Kasumi-1 (cell line): ENCODE data around the gene PLCL1.

Experiments
- DNase-seq, 2 experiments: peaks; one replicate each; lab custom pipeline; 2025; lab: John Stamatoyannopoulos, UW

The PLCL1 gene

GRCh38 chr2:197804049-197804757 lies at the start of gene PLCL1:
TSS of gene PLCL1 (plus strand) at chr2:197804593.
- peak; percentile 96 for DNase-seq

GRCh38 chr2:197759013-197759412 lies 45.4 kb upstream of the PLCL1 start:
- DNase-seq = no peak

GRCh38 chr2:197759625-197760292 lies 44.6 kb upstream of the PLCL1 start:
- DNase-seq = no peak

- DNase-seq = no peak
Measured at GRCh38 chr2:197760293-197760657, 44.1 kb upstream of the PLCL1 start.

- peak; percentile 74 to 84 for DNase-seq
Measured at GRCh38 chr2:197777823-197778407, 26.5 kb upstream of the PLCL1 start.

DNA sequence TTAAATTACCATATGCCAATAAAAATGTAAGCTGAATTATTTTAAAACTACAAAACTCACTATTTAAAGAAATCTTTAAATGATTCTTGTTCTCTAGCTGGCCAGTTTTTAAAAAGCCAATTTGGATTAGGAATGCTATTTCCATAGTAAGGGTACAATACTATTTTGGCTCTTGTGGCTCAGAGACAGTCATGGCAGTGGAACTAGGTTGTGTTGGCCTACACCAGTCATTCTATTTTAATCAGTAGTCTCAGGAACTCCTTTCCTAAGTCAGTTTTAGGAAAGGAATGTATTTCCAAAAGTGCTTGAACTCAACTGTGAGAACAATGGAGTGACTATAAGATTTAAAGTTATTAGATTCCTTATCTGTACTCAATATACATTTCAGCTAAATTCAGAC lies 25.1 kb upstream of the PLCL1 start:
- DNase-seq = no peak

DNA sequence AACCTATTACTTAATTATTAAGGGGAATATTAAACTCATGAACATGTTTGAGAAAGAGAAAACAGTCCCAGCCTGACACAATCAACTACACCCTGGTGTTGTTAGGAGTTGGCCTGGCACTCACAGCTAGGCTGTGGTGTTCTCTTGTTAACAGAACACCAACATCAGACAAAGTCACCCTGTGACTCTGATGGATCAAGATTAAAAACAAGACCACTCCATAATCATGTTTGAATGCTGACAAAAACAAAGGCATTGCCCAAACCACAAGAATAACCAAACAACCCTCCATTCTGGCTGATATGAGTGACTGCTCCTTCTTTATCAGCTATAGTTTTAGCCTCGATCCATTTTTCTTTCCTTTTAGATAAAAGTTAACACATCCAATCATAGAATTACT lies 22.3 kb upstream of the PLCL1 start:
- DNase-seq = no peak

DNA sequence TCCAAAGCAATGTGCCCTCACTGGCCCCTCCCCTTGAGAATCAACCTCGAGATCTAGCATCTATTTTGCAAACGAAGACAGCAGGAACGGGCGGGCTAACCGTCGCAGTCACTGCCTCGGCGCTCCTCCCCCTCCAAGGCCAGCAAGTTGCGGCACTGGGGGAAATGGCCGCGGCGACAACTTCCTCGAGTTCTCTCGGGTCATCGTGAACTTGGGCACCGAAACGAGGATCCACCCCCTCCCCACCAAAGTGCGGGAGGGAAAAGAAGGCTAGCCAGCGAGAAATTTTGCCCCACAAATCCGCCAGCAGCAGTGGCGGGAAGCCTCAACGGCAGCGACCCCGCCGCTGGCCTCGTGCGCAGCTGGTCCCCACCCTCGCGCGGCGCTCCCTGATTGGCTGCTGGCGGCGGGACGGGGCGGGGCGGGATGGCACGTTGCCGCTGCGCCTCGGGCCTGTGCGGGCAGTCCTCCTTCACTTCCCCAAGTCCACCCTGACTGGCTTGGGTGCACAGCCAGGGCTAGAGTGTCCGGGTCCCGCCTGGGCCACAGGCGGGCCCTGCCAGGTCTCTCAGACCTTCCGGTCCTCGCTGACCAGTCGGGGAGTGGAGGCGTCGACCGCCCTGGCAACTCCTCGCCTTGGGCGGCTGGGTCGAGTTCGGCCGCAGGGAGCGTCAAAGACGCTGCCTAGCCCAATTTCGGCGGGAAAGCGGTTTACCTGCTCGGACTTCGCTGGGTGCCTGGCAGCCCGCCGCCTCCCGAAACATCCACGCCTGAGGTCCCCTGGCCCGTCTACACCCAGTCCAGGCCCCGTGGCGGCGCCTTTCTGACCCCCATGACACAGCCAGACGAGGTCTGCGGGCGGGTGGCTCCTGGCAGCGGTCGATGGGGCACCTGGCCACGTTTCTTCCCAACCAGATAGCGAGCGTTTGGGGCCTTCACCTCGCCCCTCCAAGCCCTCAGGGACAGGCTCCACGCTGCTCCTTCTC lies 19.1 kb upstream of the PLCL1 start, which contains the start of gene BOLL:
TSS of gene BOLL (minus strand) at position 364 of the 986 bp plus-strand sequence. CDS start 3,469 bp downstream, outside the sequence.
- no peak for DNase-seq

- peak; percentile 26 to 27 for DNase-seq
Measured at GRCh38 chr2:197786010-197786877, 18.1 kb upstream of the PLCL1 start.

DNA sequence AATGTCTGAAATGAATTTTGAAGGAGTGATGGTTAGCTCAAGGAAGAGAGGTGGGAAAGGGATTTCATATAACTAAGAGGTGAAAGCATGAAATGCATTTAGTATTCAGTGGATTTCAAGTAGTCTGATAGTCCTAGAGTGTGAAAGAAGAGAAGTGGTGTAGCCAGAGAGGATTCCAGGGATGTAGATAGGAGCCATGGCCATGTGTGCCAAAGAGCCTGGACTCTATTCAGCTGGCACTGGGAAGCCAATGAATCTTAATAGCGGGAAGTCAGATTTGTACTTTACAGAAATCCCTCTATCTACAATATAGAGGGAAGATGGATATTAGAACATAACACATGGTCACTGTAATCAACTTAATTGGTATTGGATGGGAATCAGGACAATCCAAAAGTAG lies 10.9 kb upstream of the PLCL1 start:
- DNase-seq = no peak

- no peak for DNase-seq
Measured at GRCh38 chr2:197795277-197795676, 9.1 kb upstream of the PLCL1 start.

DNA sequence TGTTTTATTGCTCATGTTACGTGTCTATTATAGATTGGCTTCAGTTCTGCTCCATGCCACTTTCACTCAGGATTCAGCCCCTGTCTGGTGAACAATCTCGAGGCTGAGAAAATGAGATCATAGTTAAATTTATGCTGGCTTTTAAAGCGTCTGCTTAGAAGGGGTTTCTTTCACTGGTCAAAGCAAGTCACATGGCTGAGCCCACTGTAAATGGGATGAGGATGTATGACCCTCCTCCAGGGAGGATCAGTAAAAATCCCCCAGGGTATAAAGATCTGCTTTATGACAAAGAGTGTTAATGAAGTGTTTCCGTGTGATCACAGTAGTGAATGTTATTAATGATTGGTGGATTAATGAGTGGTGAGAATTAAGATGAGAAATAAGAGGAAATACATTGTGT lies 6.2 kb upstream of the PLCL1 start:
- DNase-seq = no peak

DNA sequence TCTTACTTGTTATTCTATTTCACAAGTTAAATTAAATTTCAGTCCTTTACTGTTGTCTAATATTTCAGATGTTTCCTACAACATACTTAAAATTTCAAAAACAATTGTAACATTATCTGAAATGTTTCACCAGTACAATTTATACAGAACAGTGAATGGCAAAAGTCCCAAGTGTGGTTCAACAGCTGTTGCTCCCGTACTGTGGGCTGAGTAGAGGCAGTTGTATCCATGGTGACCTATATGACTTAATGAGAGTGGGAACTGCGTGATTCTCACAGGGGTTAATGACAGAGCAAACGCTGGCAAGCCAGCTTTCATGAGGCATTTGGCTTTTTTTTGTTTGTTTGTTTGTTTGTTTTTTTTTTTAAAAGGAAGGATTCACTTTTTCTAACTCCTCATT lies 5.3 kb upstream of the PLCL1 start:
- no peak for DNase-seq

DNA sequence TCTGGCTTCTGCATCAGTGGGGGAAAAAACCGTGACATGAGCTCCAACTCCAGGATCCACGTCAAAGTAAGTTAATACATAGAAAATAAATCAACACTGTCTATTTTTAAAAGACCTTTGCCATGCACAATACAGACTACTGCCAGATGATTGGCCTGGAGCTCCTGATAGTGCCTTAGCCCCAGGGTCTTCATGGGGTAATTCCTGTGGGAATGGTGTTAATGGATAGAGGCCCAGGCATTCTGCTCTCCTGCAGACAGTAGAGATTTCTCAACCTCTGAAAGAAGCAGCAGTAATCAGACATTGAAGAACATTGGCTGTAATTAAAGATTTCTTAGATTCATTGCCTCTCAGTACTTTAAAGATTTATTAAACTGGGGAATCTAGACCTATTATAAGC lies 4.3 kb upstream of the PLCL1 start:
- DNase-seq = no peak

- no peak for DNase-seq
Measured at GRCh38 chr2:197801033-197801432, 3.4 kb upstream of the PLCL1 start.

DNA sequence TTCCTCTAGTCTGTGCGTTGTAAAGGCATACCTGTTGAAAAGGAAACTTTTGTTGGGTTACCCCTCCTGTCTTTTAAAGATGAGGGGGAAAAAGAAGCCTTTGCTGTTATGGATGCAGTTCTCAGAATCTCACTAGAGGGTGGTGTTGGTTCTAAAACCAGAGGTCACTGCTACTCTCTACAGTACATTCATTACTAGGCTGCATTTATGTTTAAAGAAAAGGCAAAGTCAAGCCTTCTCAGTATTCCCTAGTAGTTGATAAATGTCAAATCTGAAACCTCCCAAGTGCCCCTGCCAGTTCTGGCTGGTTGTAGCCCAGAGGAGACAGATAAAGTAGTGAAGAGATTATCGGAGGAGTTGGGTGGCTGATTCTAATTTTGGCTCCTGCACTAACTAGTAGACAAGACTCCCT lies 1.4 kb upstream of the PLCL1 start:
- DNase-seq = peak; percentile 88 to 95

DNA sequence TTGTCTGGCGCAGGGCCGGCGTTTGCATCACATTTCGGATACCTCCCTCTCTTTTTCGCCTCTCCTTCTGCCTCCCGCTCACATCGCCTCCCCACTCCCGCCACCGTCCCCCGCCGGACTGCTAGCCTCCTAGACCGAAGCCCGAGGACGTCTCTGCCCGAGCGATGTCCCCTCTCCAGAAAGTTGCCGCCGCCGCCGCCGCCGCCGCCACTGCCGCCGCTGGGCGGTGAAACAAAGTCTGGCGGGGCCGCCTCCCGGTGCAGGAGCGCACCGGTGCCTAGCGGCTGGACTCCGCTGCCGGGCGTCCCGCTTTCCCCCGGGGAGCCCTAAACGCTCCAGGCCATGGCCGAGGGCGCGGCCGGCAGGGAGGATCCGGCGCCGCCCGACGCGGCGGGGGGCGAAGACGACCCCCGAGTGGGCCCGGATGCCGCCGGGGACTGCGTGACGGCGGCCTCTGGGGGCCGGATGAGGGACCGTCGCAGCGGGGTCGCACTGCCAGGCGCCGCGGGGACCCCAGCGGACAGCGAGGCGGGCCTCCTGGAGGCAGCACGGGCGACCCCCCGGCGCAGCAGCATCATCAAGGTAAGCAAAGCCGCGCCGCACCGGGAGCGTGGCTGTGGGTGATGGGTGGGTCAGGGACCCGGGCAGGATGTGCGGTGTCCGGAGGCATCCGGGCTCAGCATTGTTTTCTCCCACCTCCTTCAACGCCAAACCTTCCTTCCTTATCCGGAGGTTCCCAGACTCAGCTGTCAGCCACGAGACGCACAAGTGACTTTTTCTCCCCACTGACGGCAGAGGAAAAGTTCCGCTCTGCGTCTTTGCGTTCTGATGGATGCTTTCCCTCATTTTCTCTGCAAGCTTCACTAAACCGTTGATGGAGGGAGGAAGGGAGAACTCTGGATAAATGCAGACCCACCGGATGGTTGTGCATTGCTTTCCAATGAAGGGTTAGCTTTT lies 643 bp downstream of the PLCL1 start:
- DNase-seq = peak in 1 of 2 experiments; percentile 10

- peak in 1 of 2 experiments; percentile 23 for DNase-seq
Measured at GRCh38 chr2:197805715-197806633, 1.6 kb downstream of the PLCL1 start.

DNA sequence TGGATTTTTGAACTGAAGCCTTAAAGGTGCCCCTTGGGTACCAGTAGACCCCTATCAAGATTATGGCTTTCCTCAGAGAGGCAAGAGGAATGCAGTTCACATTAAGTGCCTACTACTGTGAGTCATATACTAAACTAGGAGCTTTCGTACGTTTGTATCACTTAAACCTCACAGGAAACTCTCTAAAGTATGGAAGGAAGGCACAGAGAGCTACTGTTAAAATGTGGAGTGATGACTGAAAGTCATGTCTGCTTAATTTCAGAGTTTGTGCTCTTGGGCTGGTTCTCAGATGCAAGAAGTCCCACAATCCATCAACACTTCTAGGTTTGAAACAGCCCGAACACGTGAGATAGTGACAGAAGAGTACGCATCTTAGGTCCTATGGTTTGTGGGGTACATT lies 4.7 kb downstream of the PLCL1 start:
- no peak for DNase-seq
